Stimulated activated CD8-positive, alpha-beta memory T cell treated with anti-CD3 and anti-CD28 coated beads, Interleukin-4, amount 100 ng/mL, for 48 hours (primary cell): ENCODE measurements around the gene PARD3B.

ENCODE experiments used
- DNase-seq: peaks from one replicate; pipeline ENCODE4 v3.0.0-alpha.2; 2020

Gene PARD3B

GRCh38 chr2:204608237-204608939, 63.1 kb downstream of the PARD3B start:
- no peak for DNase-seq

GRCh38 chr2:204611017-204611631, 65.8 kb downstream of the PARD3B start:
- DNase-seq: no peak

DNA sequence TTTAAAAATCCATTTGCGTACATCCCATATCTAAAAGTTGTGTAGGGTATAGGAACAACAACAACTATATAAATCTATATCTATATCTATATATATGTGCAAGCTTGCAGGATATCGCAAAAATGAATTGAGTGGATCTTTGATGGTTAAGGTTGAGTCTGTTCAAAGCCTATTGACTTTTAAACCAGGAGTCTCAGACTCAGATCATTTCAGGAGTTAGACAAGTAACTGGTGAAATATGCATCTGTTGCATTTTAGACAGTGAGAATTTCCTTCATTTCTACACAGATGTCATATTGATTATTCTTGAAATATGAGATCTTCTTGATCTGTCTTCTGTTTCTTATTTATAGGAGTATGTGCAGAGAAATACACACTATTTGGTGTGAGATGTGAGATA, 66.5 kb downstream of the PARD3B start:
- no peak for DNase-seq

GRCh38 chr2:204613635-204614034, 68.4 kb downstream of the PARD3B start:
- no peak for DNase-seq

GRCh38 chr2:204615456-204615855, 70.2 kb downstream of the PARD3B start:
- no peak for DNase-seq

- DNase-seq: no peak
These were observed 79.9 kb downstream of the PARD3B start for GRCh38 chr2:204625135-204625534.

GRCh38 chr2:204628926-204629712, 83.8 kb downstream of the PARD3B start:
- DNase-seq: no peak

GRCh38 chr2:204632410-204632809, 87.1 kb downstream of the PARD3B start:
- no peak for DNase-seq

- DNase-seq: no peak
These were observed 89.3 kb downstream of the PARD3B start for GRCh38 chr2:204634564-204634963.

DNA sequence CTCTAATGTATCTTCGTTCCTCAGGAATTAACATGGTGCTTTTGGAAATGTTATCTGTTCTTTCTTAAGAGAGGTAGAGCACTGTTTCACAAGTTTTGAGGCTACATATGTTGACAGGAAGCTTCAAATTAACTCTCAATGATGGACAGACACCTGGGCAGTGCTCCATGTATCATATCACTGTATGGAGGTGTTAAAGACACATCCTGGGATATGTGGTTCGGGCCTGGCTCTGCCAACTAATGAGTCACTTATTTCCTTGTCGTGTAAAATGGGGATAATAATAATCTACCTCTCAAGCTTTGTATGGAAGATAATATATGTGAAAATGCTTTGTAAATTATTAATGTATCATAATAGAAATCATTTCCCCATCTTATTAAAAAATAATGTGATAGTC, 90.2 kb downstream of the PARD3B start:
- DNase-seq: no peak

- DNase-seq: no peak
These were observed 93.4 kb downstream of the PARD3B start for GRCh38 chr2:204638471-204639194.

DNA sequence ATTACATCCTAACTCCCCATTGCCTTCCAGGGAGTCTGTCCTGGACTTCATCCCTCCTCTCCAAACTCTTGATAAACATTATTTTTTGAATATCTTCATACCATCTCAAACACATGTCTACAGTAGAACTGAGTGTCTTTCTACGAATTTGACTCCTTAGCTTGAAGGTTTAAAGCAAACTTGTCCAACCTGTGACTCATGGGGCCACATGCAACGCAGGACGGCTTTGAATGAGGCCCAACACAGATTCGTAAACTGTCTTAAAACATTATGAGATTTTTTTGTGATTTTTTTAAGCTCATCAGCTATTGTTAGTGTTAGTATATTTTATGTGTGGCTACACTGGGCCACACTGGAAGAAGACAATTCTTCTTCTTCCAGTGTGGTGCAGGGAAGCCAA, 98.1 kb downstream of the PARD3B start:
- DNase-seq: no peak

DNA sequence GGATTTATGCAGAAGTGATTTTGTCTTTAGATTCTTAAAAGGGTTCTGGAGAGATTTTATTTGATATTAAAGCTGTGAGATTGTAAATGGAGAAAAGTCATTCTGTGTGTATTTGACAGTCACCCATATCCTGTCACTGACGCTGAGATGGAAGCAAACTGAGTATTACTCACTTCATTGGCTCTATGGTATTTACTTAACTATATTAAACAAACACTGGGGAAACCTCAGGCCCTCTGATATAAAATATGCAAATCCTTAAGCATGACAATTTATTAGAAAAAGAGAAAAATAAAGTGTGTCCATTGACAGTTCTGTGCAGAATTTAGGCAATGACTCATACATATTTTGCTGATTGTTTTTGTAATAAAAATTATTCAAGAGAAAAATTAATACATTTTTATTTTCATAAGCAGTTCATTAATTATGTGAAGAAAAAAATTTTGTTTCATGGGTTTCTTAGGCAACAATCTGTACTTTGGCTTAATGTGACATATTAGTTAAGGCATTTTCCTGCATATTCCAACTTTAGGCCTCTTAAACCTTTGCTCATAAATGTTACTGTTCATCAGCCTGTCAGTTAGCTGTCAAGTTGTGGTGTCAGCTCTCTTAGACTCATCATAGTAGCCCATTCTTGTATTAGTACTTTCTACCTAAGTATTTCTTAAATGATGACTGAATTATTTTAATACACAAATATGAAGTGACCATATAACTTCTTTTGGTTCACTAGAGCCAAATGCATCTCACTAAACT, 99.9 kb downstream of the PARD3B start:
- DNase-seq: no peak

DNA sequence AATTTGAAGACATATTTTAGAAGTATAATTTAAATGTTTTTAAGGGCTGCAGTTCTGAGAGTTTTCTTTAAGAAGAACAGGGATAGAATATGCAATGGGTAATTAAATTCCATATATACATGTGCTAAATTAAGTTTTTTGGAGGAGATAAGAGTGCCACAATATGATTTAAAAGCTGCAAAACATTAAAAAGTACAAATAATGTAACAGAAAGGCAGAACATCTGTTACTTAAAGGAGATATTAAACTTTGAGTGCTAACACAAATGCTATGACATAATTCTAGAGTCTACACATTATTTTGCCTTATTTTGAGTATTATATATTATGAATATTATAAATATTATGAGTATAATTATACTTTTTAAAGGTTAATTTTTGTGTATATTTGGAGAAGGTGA, 102.4 kb downstream of the PARD3B start:
- no peak for DNase-seq

GRCh38 chr2:204650611-204651010, 105.3 kb downstream of the PARD3B start:
- DNase-seq: no peak

DNA sequence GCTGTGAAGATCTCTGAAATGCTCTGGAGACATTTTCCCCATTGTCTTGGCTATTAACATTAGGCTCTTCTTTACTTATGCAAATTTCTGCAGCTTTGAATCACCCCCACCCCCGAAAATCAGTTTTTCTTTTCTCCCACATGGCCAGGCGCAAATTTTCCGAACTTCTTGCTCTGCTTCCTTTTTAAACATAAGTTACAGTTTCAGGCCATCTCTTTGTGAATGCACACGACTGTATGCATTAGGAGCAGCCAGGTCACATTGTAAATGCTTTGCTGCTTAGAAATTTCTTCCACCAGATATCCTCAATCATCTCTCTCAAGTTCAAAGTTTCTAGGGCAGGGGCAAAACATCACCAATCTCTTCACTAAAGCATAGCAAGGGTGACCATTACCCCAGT, 106.8 kb downstream of the PARD3B start:
- DNase-seq: no peak

DNA sequence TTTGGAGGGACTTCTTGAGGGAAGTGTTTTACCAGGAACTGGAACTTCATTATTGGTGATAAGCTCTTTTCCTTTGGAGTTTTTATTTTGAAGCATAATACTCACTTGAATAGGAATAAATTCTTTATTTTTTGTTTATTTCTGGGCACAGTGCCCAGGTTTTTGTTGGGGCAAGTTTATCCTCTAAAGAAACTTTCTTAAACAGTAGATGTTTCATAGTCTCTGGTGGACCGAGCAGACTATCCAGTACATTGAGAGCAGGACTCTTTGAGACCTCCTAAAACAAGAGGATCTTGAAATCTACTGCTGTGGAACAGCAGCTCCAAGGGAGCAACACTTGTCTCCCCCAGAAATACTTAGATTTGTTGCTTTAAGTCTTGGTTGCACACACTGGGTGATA, 109.4 kb downstream of the PARD3B start:
- DNase-seq: no peak

DNA sequence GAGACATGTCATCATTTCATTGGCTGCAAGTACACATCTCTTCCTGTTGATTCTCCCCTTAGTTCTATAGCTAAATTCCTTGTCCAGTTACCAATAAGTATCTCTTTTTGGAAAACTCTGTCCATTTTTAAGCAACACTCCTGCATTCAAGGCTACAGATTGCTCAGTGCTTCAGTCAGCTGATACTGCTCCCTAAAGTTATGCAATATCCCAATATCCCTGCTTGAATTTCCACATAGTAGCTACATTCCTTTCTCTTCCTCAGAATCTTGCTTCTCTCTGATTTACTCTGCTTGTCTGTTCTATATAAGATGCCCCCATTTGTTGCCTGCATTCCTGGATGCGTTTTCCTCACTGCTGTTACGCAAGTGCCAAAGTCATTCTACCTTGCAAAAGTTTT, 109.8 kb downstream of the PARD3B start:
- no peak for DNase-seq

- DNase-seq: no peak
These were observed 110.4 kb downstream of the PARD3B start for GRCh38 chr2:204655626-204656025.

DNA sequence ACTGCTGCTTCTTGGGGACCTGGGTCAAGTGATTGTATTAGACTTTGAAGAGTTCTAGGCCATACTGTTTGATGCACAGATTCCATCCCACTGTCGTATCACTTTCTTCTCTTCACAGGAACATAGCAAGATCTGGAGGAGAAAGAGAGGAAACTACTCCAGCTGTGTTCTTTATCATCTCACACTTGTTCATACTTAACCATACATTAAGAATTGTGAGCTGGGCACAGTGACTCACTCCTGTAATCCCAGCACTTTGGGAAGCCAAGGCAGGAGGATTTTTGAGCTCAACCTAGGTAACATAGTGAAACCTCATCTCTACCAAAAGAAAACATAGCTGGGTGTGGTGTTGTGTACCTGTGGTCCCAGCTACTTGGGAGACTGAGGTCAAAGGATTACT, 111.7 kb downstream of the PARD3B start:
- DNase-seq: no peak

- no peak for DNase-seq
These were observed 117.7 kb downstream of the PARD3B start for GRCh38 chr2:204662956-204663355.

GRCh38 chr2:204663816-204664425, 118.6 kb downstream of the PARD3B start:
- no peak for DNase-seq
